Liver (tissue), 3 donors: ENCODE data around the gene MOB1B.

Experiments
- EGR1 ChIP-seq, 2 donors: IDR thresholded peaks; 2 replicates each; pipeline ENCODE4 v1.6.1; 2016 to 2018; ENCODE audit warnings: antibody characterized with exemption in 2 of 2, low read depth in 2 of 2
- NR2F2 ChIP-seq: IDR thresholded peaks from 2 replicates; pipeline ENCODE4 v1.6.1; 2016; ENCODE audit warnings: antibody characterized with exemption
- RAD21 ChIP-seq, 2 donors: IDR thresholded peaks; 2 replicates each; pipeline ENCODE4 v1.6.1; 2016; ENCODE audit warnings: antibody characterized with exemption in 2 of 2, mild to moderate bottlenecking in 2 of 2
- RXRA ChIP-seq, 2 donors: IDR thresholded peaks; 2 replicates each; pipeline ENCODE4 v1.6.1; 2017 to 2018; ENCODE audit warnings: antibody characterized with exemption in 2 of 2, mild to moderate bottlenecking in 1 of 2
- SP1 ChIP-seq: IDR thresholded peaks from 2 replicates; pipeline ENCODE4 v1.6.1; 2018; ENCODE audit warnings: antibody characterized with exemption, mild to moderate bottlenecking
- TAF1 ChIP-seq: conservative IDR thresholded peaks from 2 replicates; pipeline ENCODE4 v1.6.1; 2016; ENCODE audit warnings: antibody characterized with exemption, mild to moderate bottlenecking
- YY1 ChIP-seq: IDR thresholded peaks from 2 replicates; pipeline ENCODE4 v1.6.1; 2016; ENCODE audit warnings: antibody characterized with exemption, mild to moderate bottlenecking
- TF ChIP-seq, protein P1 (sequence below): fragments of 150-350 bp; IDR thresholded peaks from 2 replicates; pipeline ENCODE4 v1.5.1; 2017; ENCODE audit warnings: improper control_type of control experiment, low read depth, low read length; ENCODE audit not compliant: missing input control
- TF ChIP-seq, protein P2 (sequence below): IDR thresholded peaks from 2 replicates; pipeline ENCODE4 v1.6.1; 2016; ENCODE audit warnings: antibody characterized with exemption
- TF ChIP-seq, protein P3 (sequence below): IDR thresholded peaks from 2 replicates; pipeline ENCODE4 v1.6.1; 2016; ENCODE audit warnings: antibody characterized with exemption
- TF ChIP-seq, protein P4 (sequence below): IDR thresholded peaks from 2 replicates; pipeline ENCODE4 v1.6.1; 2016; ENCODE audit warnings: antibody characterized with exemption, mild to moderate bottlenecking
- TF ChIP-seq, protein P5 (sequence below): IDR thresholded peaks from 2 replicates; pipeline ENCODE4 v1.6.1; 2016; ENCODE audit warnings: antibody characterized with exemption
- donor health status: healthy.
- donor health status: healthy.

DNA sequence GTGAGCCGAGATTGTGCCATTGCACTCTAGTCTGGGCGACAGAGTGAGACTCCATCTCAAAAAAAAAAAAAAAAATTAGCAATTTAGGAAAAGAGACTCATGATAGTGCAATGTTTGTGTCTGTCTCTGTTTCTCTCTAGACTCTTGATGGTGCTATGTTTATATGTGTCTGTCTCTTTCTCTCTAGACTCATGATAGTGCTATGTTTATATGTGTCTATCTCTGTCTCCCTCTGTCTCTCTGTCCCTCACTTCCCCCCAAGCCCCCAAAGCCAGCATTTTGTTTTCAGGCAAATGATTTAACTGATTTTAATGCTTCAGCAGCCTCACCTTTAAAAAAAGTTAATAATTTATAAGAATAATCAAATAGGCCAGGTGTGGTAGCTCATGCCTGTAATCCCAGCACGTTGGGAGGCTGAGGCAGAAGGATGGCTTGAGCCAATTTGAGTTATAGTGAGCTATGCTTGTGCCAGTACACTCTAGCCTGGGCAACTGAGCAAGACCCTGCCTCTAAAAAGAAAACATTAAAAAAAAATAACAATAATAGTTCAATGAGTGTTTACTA is 6.9 kb downstream of the MOB1B start:
- TF ChIP-seq, protein P1, sequence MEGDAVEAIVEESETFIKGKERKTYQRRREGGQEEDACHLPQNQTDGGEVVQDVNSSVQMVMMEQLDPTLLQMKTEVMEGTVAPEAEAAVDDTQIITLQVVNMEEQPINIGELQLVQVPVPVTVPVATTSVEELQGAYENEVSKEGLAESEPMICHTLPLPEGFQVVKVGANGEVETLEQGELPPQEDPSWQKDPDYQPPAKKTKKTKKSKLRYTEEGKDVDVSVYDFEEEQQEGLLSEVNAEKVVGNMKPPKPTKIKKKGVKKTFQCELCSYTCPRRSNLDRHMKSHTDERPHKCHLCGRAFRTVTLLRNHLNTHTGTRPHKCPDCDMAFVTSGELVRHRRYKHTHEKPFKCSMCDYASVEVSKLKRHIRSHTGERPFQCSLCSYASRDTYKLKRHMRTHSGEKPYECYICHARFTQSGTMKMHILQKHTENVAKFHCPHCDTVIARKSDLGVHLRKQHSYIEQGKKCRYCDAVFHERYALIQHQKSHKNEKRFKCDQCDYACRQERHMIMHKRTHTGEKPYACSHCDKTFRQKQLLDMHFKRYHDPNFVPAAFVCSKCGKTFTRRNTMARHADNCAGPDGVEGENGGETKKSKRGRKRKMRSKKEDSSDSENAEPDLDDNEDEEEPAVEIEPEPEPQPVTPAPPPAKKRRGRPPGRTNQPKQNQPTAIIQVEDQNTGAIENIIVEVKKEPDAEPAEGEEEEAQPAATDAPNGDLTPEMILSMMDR = no peak
- no peak for TF ChIP-seq TAF1
- TF ChIP-seq, protein P2, sequence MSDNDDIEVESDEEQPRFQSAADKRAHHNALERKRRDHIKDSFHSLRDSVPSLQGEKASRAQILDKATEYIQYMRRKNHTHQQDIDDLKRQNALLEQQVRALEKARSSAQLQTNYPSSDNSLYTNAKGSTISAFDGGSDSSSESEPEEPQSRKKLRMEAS = no peak
- TF ChIP-seq RAD21 (IDR thresholded peaks at IDR 0.05) = no peak
- no peak for TF ChIP-seq NR2F2
- TF ChIP-seq SP1 = no peak
- TF ChIP-seq, protein P3, sequence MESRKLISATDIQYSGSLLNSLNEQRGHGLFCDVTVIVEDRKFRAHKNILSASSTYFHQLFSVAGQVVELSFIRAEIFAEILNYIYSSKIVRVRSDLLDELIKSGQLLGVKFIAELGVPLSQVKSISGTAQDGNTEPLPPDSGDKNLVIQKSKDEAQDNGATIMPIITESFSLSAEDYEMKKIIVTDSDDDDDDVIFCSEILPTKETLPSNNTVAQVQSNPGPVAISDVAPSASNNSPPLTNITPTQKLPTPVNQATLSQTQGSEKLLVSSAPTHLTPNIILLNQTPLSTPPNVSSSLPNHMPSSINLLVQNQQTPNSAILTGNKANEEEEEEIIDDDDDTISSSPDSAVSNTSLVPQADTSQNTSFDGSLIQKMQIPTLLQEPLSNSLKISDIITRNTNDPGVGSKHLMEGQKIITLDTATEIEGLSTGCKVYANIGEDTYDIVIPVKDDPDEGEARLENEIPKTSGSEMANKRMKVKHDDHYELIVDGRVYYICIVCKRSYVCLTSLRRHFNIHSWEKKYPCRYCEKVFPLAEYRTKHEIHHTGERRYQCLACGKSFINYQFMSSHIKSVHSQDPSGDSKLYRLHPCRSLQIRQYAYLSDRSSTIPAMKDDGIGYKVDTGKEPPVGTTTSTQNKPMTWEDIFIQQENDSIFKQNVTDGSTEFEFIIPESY = no peak
- TF ChIP-seq, protein P4, sequence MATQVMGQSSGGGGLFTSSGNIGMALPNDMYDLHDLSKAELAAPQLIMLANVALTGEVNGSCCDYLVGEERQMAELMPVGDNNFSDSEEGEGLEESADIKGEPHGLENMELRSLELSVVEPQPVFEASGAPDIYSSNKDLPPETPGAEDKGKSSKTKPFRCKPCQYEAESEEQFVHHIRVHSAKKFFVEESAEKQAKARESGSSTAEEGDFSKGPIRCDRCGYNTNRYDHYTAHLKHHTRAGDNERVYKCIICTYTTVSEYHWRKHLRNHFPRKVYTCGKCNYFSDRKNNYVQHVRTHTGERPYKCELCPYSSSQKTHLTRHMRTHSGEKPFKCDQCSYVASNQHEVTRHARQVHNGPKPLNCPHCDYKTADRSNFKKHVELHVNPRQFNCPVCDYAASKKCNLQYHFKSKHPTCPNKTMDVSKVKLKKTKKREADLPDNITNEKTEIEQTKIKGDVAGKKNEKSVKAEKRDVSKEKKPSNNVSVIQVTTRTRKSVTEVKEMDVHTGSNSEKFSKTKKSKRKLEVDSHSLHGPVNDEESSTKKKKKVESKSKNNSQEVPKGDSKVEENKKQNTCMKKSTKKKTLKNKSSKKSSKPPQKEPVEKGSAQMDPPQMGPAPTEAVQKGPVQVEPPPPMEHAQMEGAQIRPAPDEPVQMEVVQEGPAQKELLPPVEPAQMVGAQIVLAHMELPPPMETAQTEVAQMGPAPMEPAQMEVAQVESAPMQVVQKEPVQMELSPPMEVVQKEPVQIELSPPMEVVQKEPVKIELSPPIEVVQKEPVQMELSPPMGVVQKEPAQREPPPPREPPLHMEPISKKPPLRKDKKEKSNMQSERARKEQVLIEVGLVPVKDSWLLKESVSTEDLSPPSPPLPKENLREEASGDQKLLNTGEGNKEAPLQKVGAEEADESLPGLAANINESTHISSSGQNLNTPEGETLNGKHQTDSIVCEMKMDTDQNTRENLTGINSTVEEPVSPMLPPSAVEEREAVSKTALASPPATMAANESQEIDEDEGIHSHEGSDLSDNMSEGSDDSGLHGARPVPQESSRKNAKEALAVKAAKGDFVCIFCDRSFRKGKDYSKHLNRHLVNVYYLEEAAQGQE = no peak
- TF ChIP-seq, protein P5, sequence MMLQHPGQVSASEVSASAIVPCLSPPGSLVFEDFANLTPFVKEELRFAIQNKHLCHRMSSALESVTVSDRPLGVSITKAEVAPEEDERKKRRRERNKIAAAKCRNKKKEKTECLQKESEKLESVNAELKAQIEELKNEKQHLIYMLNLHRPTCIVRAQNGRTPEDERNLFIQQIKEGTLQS = no peak
- no peak for TF ChIP-seq YY1
- TF ChIP-seq EGR1 (IDR thresholded peaks at IDR 0.05; ENCODE audit: low read depth in 2 of 2) = no peak
- TF ChIP-seq RXRA (IDR thresholded peaks at IDR 0.05) = no peak
